H1 (cell line): ENCODE results near the gene FRMD6. TPM values are rescaled to one million over a fixed set of nuclear protein-coding genes. Genes with fewer than 3 reads are reported as not detected.

Source experiments
- CTCF ChIA-PET: fragments of 300-600 bp; sonication (Branson Sonifier 250); formaldehyde crosslinking; loops from one replicate; lab custom pipeline; 2021; ENCODE audit not compliant: partially characterized antibody; lab: Charles Lee
- POLR2A ChIA-PET: fragments of 300-600 bp; sonication (Branson Sonifier 250); formaldehyde crosslinking; loops from one replicate; lab custom pipeline; 2021; ENCODE audit warnings: inconsistent platforms; ENCODE audit not compliant: partially characterized antibody; lab: Charles Lee
- DNase-seq, 2 experiments: peaks; one replicate each; pipeline versions ENCODE4 v3.0.0 to v3.0.0-alpha.2; 2010 to 2022; ENCODE audit warnings: low spot score in 2 of 2, low read depth in 1 of 2, mixed read lengths in 1 of 2
- FAIRE-seq: peaks from 2 replicates; lab custom pipeline; 2011; peaks lifted over from hg19 to GRCh38; lab: Jason Lieb, UNC
- H2AFZ ChIP-seq: 2 replicates; pipeline ENCODE4 v1.8.1; 2012; ENCODE audit warnings: low read length, inconsistent platforms
- H2AK5ac ChIP-seq: 2 replicates; pipeline ENCODE4 v1.6.1; 2013; ENCODE audit warnings: low read depth, low read length
- H2BK120ac ChIP-seq: replicated peaks from 2 replicates; pipeline ENCODE3; 2013; ENCODE audit warnings: low read depth, low read length, inconsistent platforms
- H2BK12ac ChIP-seq: 2 replicates; pipeline ENCODE4 v1.6.1; 2013; ENCODE audit warnings: low read depth, low read length
- H2BK15ac ChIP-seq: 2 replicates; pipeline ENCODE4 v1.6.1; 2013; ENCODE audit warnings: low read length
- H2BK20ac ChIP-seq: 2 replicates; pipeline ENCODE4 v1.6.1; 2013; ENCODE audit warnings: low read length
- H2BK5ac ChIP-seq: 2 replicates; pipeline ENCODE4 v1.6.1; 2013; ENCODE audit warnings: low read depth, low read length
- H3K14ac ChIP-seq: 2 replicates; pipeline ENCODE4 v1.6.1; 2013; ENCODE audit warnings: inconsistent platforms; ENCODE audit not compliant: insufficient read length
- H3K18ac ChIP-seq: 2 replicates; pipeline ENCODE4 v1.6.1; 2013; ENCODE audit warnings: low read length; ENCODE audit errors: extremely low read depth
- H3K23ac ChIP-seq: 2 replicates; pipeline ENCODE4 v1.6.1; 2013; ENCODE audit warnings: inconsistent platforms; ENCODE audit not compliant: insufficient read length
- H3K23me2 ChIP-seq: 2 replicates; pipeline ENCODE4 v1.6.1; 2013; ENCODE audit warnings: low read depth, low read length
- H3K27ac ChIP-seq: 2 replicates; pipeline ENCODE4 v1.6.1; 2011; ENCODE audit warnings: low read depth, low read length, inconsistent platforms
- H3K27me3 ChIP-seq, 4 experiments: replicated peaks in 1 of 4; 1 replicate in 1 of 4; 2 replicates in 3 of 4; pipeline versions ENCODE4 v1.6.1 to v1.8.1; 2011 to 2013; ENCODE audit warnings: low read length in 3 of 4, mild to moderate bottlenecking in 3 of 4, inconsistent platforms in 2 of 4, mixed read lengths in 2 of 4, moderate library complexity in 1 of 4; ENCODE audit not compliant: control insufficient read depth in 3 of 4, insufficient read depth in 3 of 4; ENCODE audit errors: extremely low read depth in 1 of 4
- H3K36me3 ChIP-seq, 4 experiments: 2 replicates each; pipeline versions ENCODE4 v1.6.1 to v1.8.1; 2011 to 2013; ENCODE audit warnings: mild to moderate bottlenecking in 4 of 4, low read length in 3 of 4, moderate library complexity in 2 of 4, control low read depth in 1 of 4, inconsistent platforms in 1 of 4; ENCODE audit not compliant: insufficient read depth in 4 of 4, control insufficient read depth in 2 of 4
- H3K4ac ChIP-seq: replicated peaks from 2 replicates; pipeline ENCODE3; 2013; ENCODE audit warnings: low read length, low read depth, mixed read lengths, inconsistent platforms; ENCODE audit not compliant: insufficient read length
- H3K4me1 ChIP-seq, 4 experiments: replicated peaks in 1 of 4; 1 replicate in 1 of 4; 2 replicates in 3 of 4; pipeline versions ENCODE4 v1.6.1 to v1.8.1; 2011 to 2013; ENCODE audit warnings: low read length in 3 of 4, inconsistent platforms in 2 of 4, mixed read lengths in 1 of 4; ENCODE audit not compliant: insufficient read depth in 4 of 4, control insufficient read depth in 3 of 4
- H3K4me2 ChIP-seq, 2 experiments: 2 replicates each; pipeline versions ENCODE4 v1.6.1 to v1.8.1; 2011 to 2013; ENCODE audit warnings: low read depth in 2 of 2, low read length in 2 of 2, control low read depth in 1 of 2, inconsistent platforms in 1 of 2, mild to moderate bottlenecking in 1 of 2; ENCODE audit not compliant: insufficient read depth in 1 of 2
- H3K4me3 ChIP-seq, 4 experiments: fragments of 200-600, 300-600 bp in 1 of 4; sonication (generic), shearing (Covaris generic), sonication (Bioruptor Twin) in 1 of 4; 2 replicates each; pipeline versions ENCODE4 v1.5.1 to v1.8.1; 2011 to 2016; ENCODE audit warnings: low read length in 4 of 4, low read depth in 3 of 4, control low read depth in 2 of 4, inconsistent platforms in 2 of 4, mild to moderate bottlenecking in 2 of 4, mixed read lengths in 1 of 4, moderate library complexity in 1 of 4; ENCODE audit not compliant: insufficient read depth in 2 of 4; ENCODE audit errors: extremely low read depth in 1 of 4
- H3K56ac ChIP-seq: replicated peaks from 2 replicates; pipeline ENCODE3; 2013; ENCODE audit warnings: low read depth, mild to moderate bottlenecking, mixed read lengths, low read length, inconsistent platforms; ENCODE audit not compliant: insufficient read length
- H3K79me1 ChIP-seq: 2 replicates; pipeline ENCODE4 v1.6.1; 2013; ENCODE audit warnings: low read depth, low read length, control low read depth
- H3K79me2 ChIP-seq, 2 experiments: 2 replicates each; pipeline versions ENCODE4 v1.6.1 to v1.8.1; 2012 to 2013; ENCODE audit warnings: low read length in 2 of 2, mild to moderate bottlenecking in 2 of 2, inconsistent platforms in 1 of 2; ENCODE audit not compliant: insufficient read depth in 2 of 2, control insufficient read depth in 1 of 2
- H3K9ac ChIP-seq, 4 experiments: replicated peaks in 1 of 4; 1 replicate in 1 of 4; 2 replicates in 3 of 4; pipeline versions ENCODE4 v1.6.1 to v1.8.1; 2011 to 2013; ENCODE audit warnings: low read depth in 3 of 4, low read length in 3 of 4, control low read depth in 2 of 4, mild to moderate bottlenecking in 2 of 4, moderate library complexity in 2 of 4, inconsistent platforms in 1 of 4; ENCODE audit errors: extremely low read depth in 1 of 4
- H3K9me3 ChIP-seq, 2 experiments: 2 replicates each; pipeline versions ENCODE4 v1.6.1 to v1.8.1; 2012 to 2013; ENCODE audit warnings: mild to moderate bottlenecking in 2 of 2, moderate library complexity in 2 of 2, control low read depth in 1 of 2, inconsistent platforms in 1 of 2, low read depth in 1 of 2, low read length in 1 of 2, mixed read lengths in 1 of 2; ENCODE audit not compliant: insufficient read depth in 2 of 2
- H4K20me1 ChIP-seq, 2 experiments: replicated peaks in 1 of 2; 2 replicates each; pipeline versions ENCODE3 to v1.8.1; 2011 to 2013; ENCODE audit warnings: inconsistent platforms in 2 of 2, low read length in 2 of 2, mild to moderate bottlenecking in 1 of 2; ENCODE audit not compliant: insufficient read depth in 2 of 2, control insufficient read depth in 1 of 2
- H4K5ac ChIP-seq: 2 replicates; pipeline ENCODE4 v1.6.1; 2013; ENCODE audit warnings: low read length, low read depth, mixed read lengths, inconsistent platforms; ENCODE audit not compliant: insufficient read length
- H4K8ac ChIP-seq: 2 replicates; pipeline ENCODE4 v1.8.0; 2013; ENCODE audit warnings: mild to moderate bottlenecking, moderate library complexity, low read length, inconsistent platforms; ENCODE audit not compliant: insufficient read depth; ENCODE audit errors: extremely low read depth
- H4K91ac ChIP-seq: replicated peaks from 2 replicates; pipeline ENCODE3; 2013; ENCODE audit warnings: low read length, mixed read lengths, inconsistent platforms; ENCODE audit not compliant: insufficient read length
- CBX8 ChIP-seq: fragments of 300-800, 300-1000 bp; sonication (generic); IDR thresholded peaks from 2 replicates; pipeline ENCODE4 v1.7.1; 2016; ENCODE audit warnings: low read depth, low read length, borderline replicate concordance
- CEBPB ChIP-seq: IDR thresholded peaks from 2 replicates; pipeline ENCODE4 v1.6.1; 2012; ENCODE audit warnings: low read depth, low read length
- EGR1 ChIP-seq: IDR thresholded peaks from 2 replicates; pipeline ENCODE4 v1.6.1; 2011; ENCODE audit warnings: low read depth, low read length, borderline replicate concordance
- FOSL1 ChIP-seq: IDR thresholded peaks from 2 replicates; pipeline ENCODE4 v1.6.1; 2011; ENCODE audit warnings: mild to moderate bottlenecking, low read depth, low read length, moderate library complexity; ENCODE audit not compliant: insufficient read depth
- GABPA ChIP-seq: IDR thresholded peaks from 2 replicates; pipeline ENCODE4 v1.6.1; 2011; ENCODE audit warnings: mild to moderate bottlenecking, low read length, moderate library complexity, borderline replicate concordance; ENCODE audit not compliant: insufficient read depth
- HDAC6 ChIP-seq: IDR thresholded peaks from one replicate; pipeline ENCODE4 v1.7.1; 2012; ENCODE audit warnings: low read depth, mild to moderate bottlenecking, inconsistent platforms, low read length, moderate library complexity
- KDM5A ChIP-seq: fragments of 200-600 bp; IDR thresholded peaks from 2 replicates; pipeline ENCODE4 v1.7.1; 2012; ENCODE audit warnings: mild to moderate bottlenecking, low read length, inconsistent platforms, mixed read lengths
- MAFK ChIP-seq: IDR thresholded peaks from 2 replicates; pipeline ENCODE4 v1.6.1; 2012; ENCODE audit warnings: low read depth, mild to moderate bottlenecking, improper control_type of control experiment, low read length
- RBBP5 ChIP-seq: IDR thresholded peaks from 2 replicates; pipeline ENCODE4 v1.7.1; 2012; ENCODE audit warnings: low read depth, mild to moderate bottlenecking, inconsistent platforms, low read length, moderate library complexity, borderline replicate concordance
- RFX5 ChIP-seq: IDR thresholded peaks from 2 replicates; pipeline ENCODE4 v1.6.1; 2011; ENCODE audit warnings: low read depth, low read length, improper control_type of control experiment, borderline replicate concordance
- SIN3A ChIP-seq, 2 experiments: IDR thresholded peaks in 1 of 2; conservative IDR thresholded peaks in 1 of 2; 2 replicates each; pipeline ENCODE4 v1.6.1; 2011 to 2012; ENCODE audit warnings: low read length in 2 of 2, improper control_type of control experiment in 1 of 2, low read depth in 1 of 2, mild to moderate bottlenecking in 1 of 2
- SIRT6 ChIP-seq: IDR thresholded peaks from one replicate; pipeline ENCODE4 v1.7.1; 2012; ENCODE audit warnings: low read length, inconsistent platforms
- SRF ChIP-seq: IDR thresholded peaks from 2 replicates; pipeline ENCODE4 v1.6.1; 2011; ENCODE audit warnings: mild to moderate bottlenecking, low read depth, low read length, moderate library complexity
- TBP ChIP-seq: IDR thresholded peaks from 2 replicates; pipeline ENCODE4 v1.6.1; 2011; ENCODE audit warnings: low read depth, low read length, improper control_type of control experiment
- WGBS, 2 experiments: shearing (Covaris generic) in 1 of 2; methylation state at CpG; one replicate each; pipeline versions ENCODE4 v1.1.6 to v1.1.7; 2013 to 2015; ENCODE audit warnings: low lambda C conversion rate in 2 of 2, mixed read lengths in 2 of 2, inconsistent platforms in 1 of 2, low coverage in 1 of 2, missing lambda C conversion rate in 1 of 2; ENCODE audit not compliant: insufficient replicate concordance in 2 of 2, insufficient coverage in 1 of 2, insufficient read length in 1 of 2; ENCODE audit errors: extremely low coverage in 1 of 2, missing lambda C conversion rate in 1 of 2; 5-methylcytosine and 5-hydroxymethylcytosine counted together
- polyA plus RNA-seq, 7 experiments: library from polyadenylated mRNA; depleted of rRNA in 3 of 7; stranded (reverse) in 5 of 7; unstranded in 2 of 7; fragments of >200 nt in 5 of 7; fragments of 200-250 nt in 2 of 7; gene quantifications; 1 replicate in 5 of 7; 2 replicates in 1 of 7; 4 replicates in 1 of 7; pipeline versions ENCODE4 v1.2.1 to v1.2.3, GENCODE V29; 2011 to 2013; ENCODE audit warnings: missing spikeins in 2 of 7, mixed read lengths in 2 of 7
- total RNA-seq: library from RNA; stranded (reverse); fragmentation: NEBNext Ultra II Directional; extraction: Animal tissue kit (Norgen Biotek cat#: 25700); gene quantifications from 2 replicates; pipeline ENCODE4 v1.2.1, GENCODE V29; 2021

The FRMD6 gene
- total and polyA plus RNA-seq, 2 of the 8 experiments (the other 6 are each of a cell fraction or from before 2014, with no cell fraction given), result 5.4 to 23.7 TPM

DNA sequence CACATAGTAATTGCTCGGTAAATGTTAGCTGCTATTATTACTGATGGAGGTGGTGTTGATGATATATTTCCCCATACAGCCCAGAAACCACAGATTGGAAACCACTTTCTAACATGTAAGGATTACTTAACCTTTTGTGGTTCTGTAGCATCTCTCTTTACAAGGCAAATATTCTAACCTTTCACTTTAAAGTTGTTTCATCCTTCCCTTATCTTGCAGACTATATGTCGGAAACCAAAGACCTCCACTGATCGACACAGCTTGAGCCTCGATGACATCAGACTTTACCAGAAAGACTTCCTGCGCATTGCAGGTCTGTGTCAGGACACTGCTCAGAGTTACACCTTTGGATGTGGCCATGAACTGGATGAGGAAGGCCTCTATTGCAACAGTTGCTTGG, 75.8 kb downstream of the FRMD6 start:
- Histone ChIP-seq H3K18ac (no peak overlapping the region), H4K5ac (no peak overlapping the region), H4K20me1 (no peaks in the 10 kb centered on the region), H2BK20ac (no peak overlapping the region), H3K79me1 (no peaks in the 10 kb centered on the region), H3K9ac (no peak overlapping the region; a peak in 1 of 7 replicates), H3K56ac (no peak overlapping the region), H3K14ac (no peak overlapping the region), H3K27ac (no peak overlapping the region), H3K23ac (no peak overlapping the region), H3K27me3 (peaks cover 0 to 1% (median 0%) of the 10 kb centered on the region in 4 experiments; a peak in 1 of 7 replicates), H3K4me2 (no peak overlapping the region), H3K4me3 (no peak overlapping the region), H2BK5ac (no peak overlapping the region), H3K4ac (no peak overlapping the region), H3K23me2 (no peaks in the 10 kb centered on the region), H3K4me1 (no peaks in the 10 kb centered on the region), H4K91ac (no peak overlapping the region), H2AK5ac (no peak overlapping the region), H3K36me3 (peaks cover 0 to 30% (median 10%) of the 10 kb centered on the region in 4 experiments; a peak in 6 of 8 replicates), H2BK120ac (no peak overlapping the region), H4K8ac (no peak overlapping the region), H2BK12ac (no peak overlapping the region), H3K9me3 (no peaks in the 10 kb centered on the region), H2AFZ (no peak overlapping the region), H2BK15ac (no peak overlapping the region), H3K79me2 (no peaks in the 10 kb centered on the region)
- 86% methylated on average over 5 of the region's 5 CpGs; no CpG with 5 or more reads in 1 of the 2 experiments for WGBS, 2 experiments
- no peak for FAIRE-seq
- no peak for TF ChIP-seq GABPA
- no peak for TF ChIP-seq HDAC6
- TF ChIP-seq SIN3A (conservative IDR thresholded peaks at IDR 0.05 in 1 of 2, IDR thresholded peaks at IDR 0.05 in 1 of 2; ENCODE audit: low read depth in 1 of 2, low read length in 2 of 2), result no peak
- no peak for TF ChIP-seq RFX5
- no peak for TF ChIP-seq SIRT6
- no peak for TF ChIP-seq SRF
- no peak for TF ChIP-seq CBX8
- no peak for TF ChIP-seq CEBPB
- TF ChIP-seq RBBP5, result no peak
- no peak for TF ChIP-seq EGR1
- TF ChIP-seq KDM5A, result no peak
- no peak for TF ChIP-seq TBP
- TF ChIP-seq FOSL1, result no peak
- no peak for TF ChIP-seq MAFK
- ChIA-PET POLR2A (interaction anchor here (1.2 kb wide), 1 partner anchor 9 kb away, joined by 3 read pairs; no protein-coding TSS in a partner anchor), CTCF (no interaction called here)
- no peak for DNase-seq
